Anterior cingulate cortex (tissue), 58 donors: Measurements from ENCODE around the gene LBP.
"Not testable (repeated sequence)": the region's sequence is repeated elsewhere in the genome, so short reads cannot be mapped to it uniquely, and the experiment has no call there.

Experiments
- DNase-seq, 58 donors: peaks; one replicate each; lab custom pipeline; 2025; lab: John Stamatoyannopoulos, UW

LBP gene, protein sequence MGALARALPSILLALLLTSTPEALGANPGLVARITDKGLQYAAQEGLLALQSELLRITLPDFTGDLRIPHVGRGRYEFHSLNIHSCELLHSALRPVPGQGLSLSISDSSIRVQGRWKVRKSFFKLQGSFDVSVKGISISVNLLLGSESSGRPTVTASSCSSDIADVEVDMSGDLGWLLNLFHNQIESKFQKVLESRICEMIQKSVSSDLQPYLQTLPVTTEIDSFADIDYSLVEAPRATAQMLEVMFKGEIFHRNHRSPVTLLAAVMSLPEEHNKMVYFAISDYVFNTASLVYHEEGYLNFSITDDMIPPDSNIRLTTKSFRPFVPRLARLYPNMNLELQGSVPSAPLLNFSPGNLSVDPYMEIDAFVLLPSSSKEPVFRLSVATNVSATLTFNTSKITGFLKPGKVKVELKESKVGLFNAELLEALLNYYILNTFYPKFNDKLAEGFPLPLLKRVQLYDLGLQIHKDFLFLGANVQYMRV

DNA sequence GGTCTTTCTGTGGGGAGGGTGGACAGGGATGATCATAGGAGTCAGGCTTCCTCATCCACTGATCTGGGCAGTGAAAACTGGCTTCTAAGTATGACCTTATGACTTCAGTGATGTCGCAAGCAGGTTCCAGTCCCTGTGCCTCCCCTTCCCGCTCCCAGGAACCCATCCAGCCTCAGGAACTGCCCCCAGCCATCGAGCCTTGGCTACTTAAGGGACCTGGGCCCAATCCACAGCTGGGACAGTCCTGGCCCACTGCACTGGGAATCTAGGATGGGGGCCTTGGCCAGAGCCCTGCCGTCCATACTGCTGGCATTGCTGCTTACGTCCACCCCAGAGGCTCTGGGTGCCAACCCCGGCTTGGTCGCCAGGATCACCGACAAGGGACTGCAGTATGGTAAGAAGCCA lies at the start of gene LBP:
Gene LBP, plus strand, starts transcription at position 236 of the 405 bp plus-strand sequence. Its CDS starts 35 bp downstream, at position 271.
- DNase-seq, result no peak

DNA sequence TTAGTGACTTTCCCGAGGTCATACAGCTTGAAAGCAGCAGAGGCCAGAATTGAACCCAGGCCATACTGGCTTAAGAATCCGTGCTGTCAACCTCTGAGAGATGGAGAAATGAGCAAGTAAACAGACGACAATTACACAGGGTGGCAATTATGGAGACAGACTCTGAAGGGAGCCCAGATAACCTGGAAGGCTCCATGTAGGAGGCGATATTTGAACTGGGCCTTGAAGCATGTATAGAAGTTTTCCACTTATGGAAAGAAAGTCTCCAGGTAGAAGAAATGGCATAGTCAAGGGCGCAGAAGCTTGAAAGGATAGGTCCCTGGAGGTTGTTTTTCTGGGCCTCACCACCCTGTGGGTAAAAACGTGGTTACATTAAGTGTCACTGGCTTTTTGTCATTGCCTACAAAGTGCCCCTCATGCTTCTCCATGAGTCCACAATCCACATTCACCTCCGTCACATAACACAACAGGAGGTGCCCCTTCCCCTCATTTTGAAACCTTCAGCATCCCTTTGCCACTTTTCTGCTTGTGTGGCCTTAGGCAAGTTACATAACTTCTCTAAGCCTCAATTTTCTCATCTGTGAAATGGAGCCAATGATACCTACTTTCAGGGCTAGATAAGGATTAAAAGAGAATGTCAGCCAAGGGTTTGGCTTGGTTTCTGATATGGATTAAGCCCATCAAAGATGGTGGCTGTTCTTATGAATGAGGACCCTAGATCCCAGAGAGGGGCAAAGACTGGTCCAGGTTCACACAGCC lies 48.2 kb upstream of the LBP start:
- no peak for DNase-seq

DNA sequence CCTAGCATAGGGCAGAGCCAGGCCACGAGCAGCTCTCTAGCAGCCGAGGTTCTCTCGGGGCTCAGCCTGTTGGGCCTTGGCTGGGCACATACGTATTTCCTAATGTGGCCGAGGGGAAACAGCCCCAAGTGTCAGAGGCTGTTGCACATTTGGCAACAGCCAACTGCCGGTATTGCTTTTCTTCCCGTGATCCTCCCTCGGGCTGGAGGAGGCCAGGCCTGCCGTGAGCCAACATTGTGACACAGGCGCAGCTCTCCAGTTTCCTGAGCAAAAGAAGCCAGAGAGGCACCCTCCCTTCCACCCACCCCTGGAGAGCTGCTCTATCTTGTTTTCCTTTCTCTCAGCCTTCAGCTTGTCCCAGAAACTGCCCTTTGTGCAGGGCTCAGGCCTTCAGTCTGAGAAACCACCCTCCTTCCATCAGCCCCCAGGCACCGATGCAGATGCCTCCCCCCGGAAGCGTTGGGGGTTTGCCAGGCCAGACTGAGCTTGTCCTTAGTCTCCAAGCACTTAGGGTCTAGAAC lies 47.5 kb upstream of the LBP start:
- peak in 37 of 58 donors; percentile 6 to 80 (median 40) for DNase-seq

DNA sequence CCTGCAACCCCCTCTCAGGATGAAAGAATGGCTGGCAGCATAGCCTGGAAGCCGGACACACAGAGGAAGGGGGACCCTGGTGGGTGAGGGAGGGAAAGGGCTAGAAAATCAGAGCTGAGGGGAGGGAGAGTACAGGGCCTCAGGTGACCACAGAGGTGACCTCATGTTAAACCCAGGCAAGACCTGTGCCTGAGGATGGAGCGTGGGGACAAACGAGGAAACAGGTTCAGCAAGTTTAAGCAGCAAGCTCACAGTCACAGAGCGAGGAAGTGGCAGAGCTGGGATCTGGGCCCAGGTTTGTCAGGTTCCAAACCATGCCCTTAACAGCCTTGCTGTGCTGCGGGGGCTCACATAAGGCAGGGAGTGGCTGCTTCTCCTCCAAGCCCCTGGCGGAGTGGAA lies 46.3 kb upstream of the LBP start:
- no peak for DNase-seq

DNA sequence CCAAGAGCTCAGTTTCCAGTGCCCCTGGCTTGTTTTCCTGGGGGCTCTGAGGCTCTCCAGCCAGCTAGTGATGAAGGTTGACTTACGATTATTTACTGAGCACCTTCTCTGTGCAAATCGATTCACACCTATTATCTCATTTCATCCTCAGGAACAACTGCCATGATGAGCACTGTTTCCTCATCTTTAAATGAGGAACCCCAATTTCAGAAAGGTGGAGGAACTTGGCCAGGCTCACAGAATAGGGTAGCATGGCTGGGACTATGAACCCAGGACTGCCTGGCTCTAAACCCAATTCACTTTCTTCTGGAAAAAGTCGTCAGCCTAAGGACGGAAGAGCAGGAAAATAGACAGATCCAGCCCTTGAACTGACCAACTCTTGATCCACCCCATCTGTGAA lies 45.8 kb upstream of the LBP start:
- DNase-seq, result no peak

DNA sequence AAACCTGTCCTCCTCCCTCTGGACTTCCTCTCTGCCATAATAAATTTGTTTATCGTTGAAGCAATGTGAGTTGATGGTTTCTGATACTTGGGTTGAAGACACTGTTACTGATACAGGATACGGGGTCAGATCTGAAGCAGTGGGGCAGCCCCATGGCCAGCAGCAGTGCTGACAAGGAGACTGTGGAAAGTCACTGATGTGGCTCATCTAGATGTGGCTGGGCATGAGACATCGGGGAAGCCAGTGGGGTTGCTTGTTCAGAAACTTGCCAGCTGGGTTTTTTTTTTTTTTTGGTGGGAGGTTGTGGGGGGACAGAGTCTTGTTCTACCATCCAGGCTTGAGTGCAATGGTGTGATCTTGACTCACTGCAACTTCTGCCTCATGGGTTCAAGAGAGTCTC lies 45.0 kb upstream of the LBP start:
- no peak for DNase-seq

DNA sequence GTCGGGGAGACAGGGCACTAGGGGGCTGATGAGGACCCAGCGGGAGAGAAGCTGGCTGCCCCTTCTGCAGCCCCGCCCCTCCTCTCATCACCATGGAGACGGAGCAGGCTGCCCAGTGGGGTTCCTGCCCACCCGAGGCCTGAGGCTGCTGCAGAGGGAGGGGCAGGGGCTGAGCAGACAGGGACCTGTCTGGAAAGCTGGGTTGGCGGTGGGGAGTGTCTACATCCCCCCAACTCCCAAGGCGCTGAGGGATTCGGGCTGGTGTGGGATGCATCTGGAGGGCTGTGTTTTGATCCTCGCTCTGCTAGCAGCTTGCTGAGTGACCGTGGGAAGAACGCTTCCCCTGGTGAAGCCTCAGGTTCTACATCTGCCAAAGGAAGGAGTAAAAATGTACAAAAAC lies 43.5 kb upstream of the LBP start:
- no peak for DNase-seq

DNA sequence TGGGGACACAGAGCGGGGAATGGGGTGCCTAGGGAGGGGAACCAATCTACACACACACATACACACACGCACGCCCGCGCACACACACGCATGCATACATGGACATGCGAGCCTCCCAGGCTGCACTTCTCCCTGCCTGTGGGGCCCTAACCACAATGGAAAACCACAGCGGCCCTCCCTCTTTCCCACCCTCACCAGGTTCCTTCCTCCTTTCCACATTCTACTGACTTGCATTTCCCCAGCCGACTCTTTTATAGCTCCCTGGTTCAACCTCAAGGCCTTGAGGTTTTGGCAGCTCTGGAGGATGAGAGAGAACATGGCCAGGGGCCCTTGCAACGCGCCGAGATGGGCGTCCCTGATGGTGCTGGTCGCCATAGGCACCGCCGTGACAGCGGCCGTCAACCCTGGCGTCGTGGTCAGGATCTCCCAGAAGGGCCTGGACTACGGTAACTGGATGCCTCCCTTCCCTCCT lies 42.3 kb upstream of the LBP start, which contains the start of gene BPI:
Gene BPI, plus strand, starts transcription at position 249 of the 472 bp plus-strand sequence. Its CDS starts 68 bp downstream, at position 317.
- peak in 4 of 58 donors; percentile 8 to 18 (median 12) for DNase-seq

DNA sequence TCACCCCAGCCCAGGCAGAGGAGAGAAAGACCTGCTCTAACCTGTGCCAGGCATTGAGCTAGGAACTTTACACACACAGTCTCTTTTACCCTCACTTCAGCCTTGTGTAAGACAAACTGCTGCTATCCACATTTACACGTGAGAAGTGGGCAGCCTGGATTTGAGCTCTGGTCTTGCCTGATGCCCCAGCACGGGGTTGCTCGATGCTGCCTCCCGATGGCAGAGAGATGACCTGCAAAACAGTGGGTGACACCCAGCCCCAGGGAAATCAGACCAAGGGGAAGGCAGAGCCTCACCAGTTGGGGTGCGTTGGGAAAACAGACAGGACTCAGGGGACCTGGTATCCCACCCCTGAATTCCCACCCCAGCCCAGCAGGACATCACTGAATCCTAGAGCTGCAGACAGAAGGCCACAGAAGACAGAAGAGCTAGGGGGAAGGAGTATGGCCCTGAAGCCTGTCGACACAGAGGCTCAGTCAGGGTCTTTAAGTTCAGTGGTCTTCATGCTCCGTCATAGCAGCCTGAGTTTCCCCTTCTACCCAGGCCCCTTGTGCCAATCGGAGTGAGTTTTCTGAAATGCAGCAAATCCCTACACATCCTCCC lies 41.3 kb upstream of the LBP start:
- DNase-seq, result peak in 17 of 58 donors; percentile 1 to 34 (median 11)

DNA sequence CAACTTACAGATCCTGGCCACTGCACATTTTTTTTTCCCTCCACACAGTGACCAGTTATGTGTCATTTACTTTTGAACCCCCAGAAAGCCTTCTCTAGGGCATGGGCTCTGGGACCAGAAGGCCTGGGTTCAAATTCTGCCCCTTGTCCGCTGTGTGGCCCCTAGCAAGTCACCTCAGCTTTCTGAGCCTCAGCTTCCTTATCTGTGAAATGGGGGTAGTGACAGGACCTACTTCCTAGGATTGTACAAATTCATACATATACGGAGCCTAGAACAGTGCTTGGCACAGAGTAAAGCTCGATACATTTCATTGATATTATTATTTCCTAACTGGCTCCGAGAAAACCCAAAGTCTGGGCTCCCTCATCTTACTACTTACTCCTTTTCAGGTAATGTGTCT lies 40.7 kb upstream of the LBP start:
- no peak for DNase-seq

DNA sequence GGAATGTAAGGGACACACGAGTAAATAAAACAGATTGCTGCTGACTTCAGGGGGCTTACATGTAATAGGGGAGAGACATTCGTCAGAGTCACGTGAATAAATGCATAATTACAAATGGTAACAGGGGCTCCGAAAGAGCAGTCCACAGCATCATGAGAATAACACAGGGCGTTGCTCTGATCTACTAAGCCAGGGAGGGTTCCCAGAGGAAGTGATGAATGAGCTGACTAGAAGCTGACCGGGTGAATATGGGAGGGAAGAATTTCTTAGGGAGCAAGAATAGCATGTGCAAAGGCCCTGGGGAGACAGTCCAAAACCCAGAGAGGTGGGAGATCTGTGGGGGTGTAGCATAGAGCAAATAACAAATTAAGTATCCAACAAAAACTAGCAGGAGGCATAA lies 39.9 kb upstream of the LBP start:
- no peak for DNase-seq

DNA sequence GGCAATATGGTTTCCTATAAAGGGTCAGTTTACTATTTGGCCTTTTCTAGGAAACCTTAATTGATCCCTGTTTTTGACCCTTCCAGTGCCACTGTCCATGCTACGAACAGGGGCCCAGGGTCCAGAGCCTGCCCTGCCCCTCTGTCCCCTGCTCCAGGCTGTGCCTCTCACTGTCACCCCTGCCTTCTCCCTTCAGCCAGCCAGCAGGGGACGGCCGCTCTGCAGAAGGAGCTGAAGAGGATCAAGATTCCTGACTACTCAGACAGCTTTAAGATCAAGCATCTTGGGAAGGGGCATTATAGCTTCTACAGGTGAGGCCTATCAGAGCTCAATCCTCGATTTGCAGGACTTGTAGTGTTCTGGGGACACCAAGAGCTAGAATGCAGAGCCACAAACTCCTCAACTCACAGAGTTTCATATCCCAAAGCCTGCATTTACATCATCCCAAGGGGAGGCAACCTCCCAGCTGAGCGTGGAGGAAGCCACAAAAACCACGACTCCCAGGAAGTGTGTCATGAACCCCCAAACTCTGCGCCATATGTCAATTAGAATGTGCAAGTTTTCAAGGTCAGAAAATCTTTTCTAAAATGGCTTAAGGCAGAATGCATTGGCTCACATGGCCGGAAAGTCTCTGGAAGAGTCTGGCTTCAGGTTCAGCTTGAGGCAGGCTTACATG lies 38.8 kb upstream of the LBP start:
- DNase-seq, result no peak

DNA sequence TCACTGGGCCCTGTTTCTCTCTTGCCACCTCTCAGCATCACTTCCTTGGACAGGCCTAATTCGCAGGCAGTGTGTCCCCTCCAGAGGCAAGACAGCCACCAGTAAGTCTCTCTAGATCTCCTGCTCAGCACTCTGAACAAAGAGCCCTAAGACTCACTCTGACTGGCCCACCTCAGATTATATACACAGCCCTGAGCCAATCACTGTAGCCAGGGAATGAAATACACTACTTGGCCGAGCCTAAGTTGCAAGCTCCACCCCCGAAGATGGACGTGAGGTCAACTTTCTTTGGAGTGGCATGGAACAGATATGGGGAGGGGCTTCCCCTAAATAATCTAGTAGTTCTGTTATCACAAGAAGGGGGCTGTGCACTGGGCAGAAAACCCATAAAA lies 38.2 kb upstream of the LBP start:
- DNase-seq, result no peak

DNA sequence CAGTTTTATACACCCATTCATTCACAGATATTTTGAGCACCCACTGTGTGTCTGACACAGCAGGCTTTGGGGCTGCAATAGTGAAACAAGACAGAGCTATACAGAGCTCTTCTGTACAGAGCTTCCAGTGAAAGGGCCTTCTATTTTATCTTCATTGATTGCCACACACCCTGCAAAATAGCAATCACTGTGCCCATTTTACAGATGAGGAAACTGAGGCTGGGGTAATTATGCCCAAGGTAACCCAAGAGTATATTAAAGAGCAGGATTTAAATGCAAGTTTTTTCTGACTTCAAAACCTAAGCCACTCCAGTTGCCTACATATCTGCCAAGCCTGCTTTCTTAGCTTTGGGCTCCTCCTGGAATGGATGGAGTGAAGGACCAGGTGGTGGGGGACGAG lies 37.8 kb upstream of the LBP start:
- DNase-seq, result no peak

DNA sequence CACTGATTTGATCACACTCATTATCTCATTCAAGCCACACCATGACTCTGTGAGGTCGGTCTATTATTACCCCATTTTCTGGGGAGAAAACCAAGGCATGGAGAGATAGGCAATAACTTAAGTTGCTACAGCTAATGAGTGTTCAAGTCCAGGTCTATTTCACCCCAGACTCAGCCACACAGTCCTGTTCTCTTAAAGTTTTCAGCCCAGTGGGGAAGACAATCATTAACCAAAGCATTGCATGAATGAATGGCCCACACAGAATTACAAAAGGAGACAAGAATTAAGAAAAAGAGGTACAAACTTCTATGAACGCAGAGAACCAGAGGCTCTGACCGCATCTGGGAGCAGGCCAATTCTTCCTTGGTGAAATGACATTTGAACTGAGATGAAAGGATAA lies 35.2 kb upstream of the LBP start:
- no peak for DNase-seq

DNA sequence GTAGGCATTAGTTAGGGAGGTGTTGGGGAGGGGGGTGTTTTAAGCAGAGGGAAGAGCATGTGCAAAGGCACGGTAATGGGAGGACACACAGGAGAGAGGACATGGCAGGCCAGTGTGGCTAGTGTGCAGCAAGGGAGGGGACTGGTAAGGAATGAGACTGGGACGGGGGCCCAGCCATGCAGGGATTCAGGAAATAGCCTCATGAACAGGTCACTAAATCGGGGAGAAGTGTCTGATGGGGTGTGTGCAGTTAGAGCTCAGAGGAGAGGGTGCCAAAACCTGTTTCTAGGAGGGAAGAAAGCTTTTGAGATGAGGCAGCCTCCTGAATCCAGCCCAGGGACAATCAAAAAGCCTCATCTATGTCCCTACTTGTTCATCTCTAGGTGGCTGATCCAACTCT lies 34.8 kb upstream of the LBP start:
- no peak for DNase-seq

DNA sequence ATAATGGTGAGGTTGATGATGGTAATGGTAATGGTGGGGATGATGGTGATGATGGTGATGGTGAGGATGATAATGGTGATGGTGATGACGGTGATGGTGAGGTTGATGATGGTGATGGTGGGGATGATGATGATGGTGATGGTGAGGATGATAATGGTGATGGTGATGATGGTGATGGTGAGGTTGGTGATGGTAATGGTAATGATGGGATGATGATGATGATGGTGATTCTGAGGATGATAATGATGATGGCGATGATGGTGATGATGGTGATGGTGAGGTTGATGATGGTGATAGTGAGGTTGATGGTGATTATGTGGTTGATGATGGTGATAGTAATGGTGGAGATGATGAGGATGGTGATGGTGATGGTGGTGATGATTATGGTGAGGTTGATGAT lies 32.6 kb upstream of the LBP start:
- DNase-seq, result no peak

DNA sequence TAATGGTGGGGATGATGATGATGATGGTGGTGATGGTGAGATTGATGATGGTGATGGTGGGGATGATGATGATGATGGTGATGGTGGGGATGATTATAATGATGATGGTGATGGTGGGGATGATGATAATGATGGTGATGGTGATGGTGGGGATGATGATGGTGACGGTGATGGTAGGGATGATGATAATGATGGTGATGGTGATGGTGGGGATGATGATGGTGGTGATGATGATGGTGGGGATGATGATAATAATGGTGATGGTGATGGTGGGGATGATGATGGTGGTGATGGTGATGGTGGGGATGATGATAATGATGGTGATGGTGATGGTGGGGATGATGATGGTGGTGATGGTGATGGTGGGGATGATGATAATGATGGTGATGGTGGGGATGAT lies 31.9 kb upstream of the LBP start:
- not testable (repeated sequence) for DNase-seq

DNA sequence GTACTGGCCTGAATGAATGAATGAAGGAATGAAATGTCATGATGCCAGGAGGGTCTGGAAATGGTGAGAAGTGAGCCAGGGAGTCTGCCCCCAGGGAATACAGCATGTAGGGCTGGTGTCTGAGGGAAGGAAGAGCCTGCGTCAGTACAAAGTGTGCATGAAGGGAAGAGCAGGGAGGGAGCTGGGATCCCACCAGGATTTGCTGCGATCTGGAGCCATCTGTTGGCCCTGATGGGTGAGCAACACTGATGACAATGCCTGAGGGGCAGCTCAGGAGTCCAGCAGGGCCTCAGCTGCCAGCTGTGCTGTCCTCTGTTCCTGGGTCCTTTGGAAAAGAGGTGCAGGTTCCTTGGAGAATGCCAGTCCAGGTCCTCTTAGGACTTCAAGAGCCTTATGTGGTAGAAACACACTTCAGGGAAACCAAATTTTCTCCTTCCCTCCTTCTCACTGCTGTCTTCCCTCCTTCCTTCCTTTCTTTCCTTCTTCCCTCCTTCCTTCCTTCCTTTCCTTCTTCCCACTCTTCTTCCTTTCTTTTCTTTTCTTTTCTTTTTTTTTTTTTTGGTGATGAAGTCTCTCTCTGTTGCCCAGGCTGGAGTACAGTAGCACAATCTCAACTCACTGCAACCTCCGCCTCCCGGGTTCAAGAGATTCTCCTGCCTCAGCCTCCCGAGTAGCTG lies 30.9 kb upstream of the LBP start:
- peak in 18 of 58 donors; percentile 5 to 34 (median 15) for DNase-seq

DNA sequence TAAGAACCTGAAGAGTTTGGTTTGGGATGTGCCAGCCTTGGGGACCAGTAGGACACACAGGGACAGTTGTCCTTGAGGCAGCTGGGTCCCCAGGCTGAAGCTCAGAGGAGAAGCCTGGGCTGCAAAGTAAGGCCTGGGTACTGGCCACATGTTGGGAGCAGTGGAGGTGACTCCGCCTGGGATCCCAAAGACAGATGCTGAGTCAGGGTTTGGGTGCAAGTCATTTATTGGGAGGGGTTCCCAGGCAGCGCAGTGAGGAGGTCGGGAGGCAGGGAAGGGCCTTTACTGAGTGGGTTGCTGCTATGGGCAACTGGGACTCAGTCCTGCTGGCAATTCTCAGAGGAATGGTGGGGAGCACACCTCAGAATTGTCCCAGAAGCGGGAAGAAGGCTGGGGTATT lies 29.9 kb upstream of the LBP start:
- no peak for DNase-seq
